ENCODE data around the gene ILF3. TPM values are rescaled to one million over a fixed set of nuclear protein-coding genes. Genes with fewer than 3 reads are reported as not detected.

Gene ILF3
- total and polyA plus RNA-seq, 10 of the 15 experiments (the other 5 are each of a cell fraction or from before 2014, with no cell fraction given) = 28.1 to 383 (median 176) TPM

GRCh38 chr19:10648360-10648759 lies 5.8 kb upstream of the ILF3 start:
- peaks cover 10% of the 10 kb centered on the region for H3K79me2 ChIP-seq (ENCODE audit: control insufficient read depth, insufficient read depth, low read length)
- POLR2A ChIA-PET = interaction anchor here (1.0 kb wide), 1 partner anchor 44 kb away, joined by 7 read pairs; no protein-coding TSS in a partner anchor
- BruUV-seq (replicated peaks) = no TSS peak

More at GRCh38 chr19:10648360-10648759, 5.8 kb upstream of the ILF3 start:
- H3K4me3 ChIP-seq = no peak overlapping the region
- H3K9ac ChIP-seq (ENCODE audit: control insufficient read depth, insufficient read depth, low read length) = no peak overlapping the region; the same call in 1 of the 2 replicates
- H3K4me1 ChIP-seq (ENCODE audit: control insufficient read depth, insufficient read depth, low read length) = no peaks in the 10 kb centered on the region
- in situ Hi-C loops (cut with MboI) = no loop called here
- 73% methylated on average over 4 of the region's 4 CpGs for WGBS (ENCODE audit: insufficient coverage, insufficient replicate concordance, low lambda C conversion rate, missing lambda C conversion rate)
- TF ChIP-seq PBX3 (IDR thresholded peaks at IDR 0.05; ENCODE audit: insufficient replicate concordance, low read depth, low read length) (peak; percentile 27), BCL11A (IDR thresholded peaks at IDR 0.05; ENCODE audit: low read depth, low read length) (no peak), PKNOX1 (IDR thresholded peaks at IDR 0.05) (peak; percentile 87)
- intact Hi-C loops (cut with micrococcal nuclease; ENCODE audit: unreplicated experiment) = no loop called here
- RAD21 ChIA-PET (ENCODE audit: unreplicated experiment) = interaction anchor here (0.6 to 12.9 kb wide), 5 partner anchors 10 to 322 kb away, joined by 3 to 250 read pairs (median 3); partner anchors contain the start of gene QTRT1
- no peak overlapping the region for H3K27ac ChIP-seq (ENCODE audit: control insufficient read depth, insufficient read depth)
- DNase-seq (ENCODE audit: low read depth, low spot score) = no peak
- no peaks in the 10 kb centered on the region; a peak in 1 of 4 replicates for H3K36me3 ChIP-seq (ENCODE audit: control insufficient read depth in 2 of 2, insufficient read depth in 2 of 2, low read length in 1 of 2)
- no peaks in the 10 kb centered on the region for H4K20me1 ChIP-seq (ENCODE audit: control insufficient read depth, insufficient read depth)
- FAIRE-seq = no peak
- H3K27me3 ChIP-seq (replicated peaks in 1 of 2; ENCODE audit: control insufficient read depth in 2 of 2, insufficient read depth in 2 of 2, low read length in 1 of 2) = no peaks in the 10 kb centered on the region
- no peak overlapping the region for H3K4me2 ChIP-seq (ENCODE audit: control insufficient read depth, insufficient read depth)
- SMC1A ChIA-PET (ENCODE audit: uncharacterized antibody, unreplicated experiment) = interaction anchor here (15.7 kb wide), 1 partner anchor 66 kb away, joined by 252 read pairs; no protein-coding TSS in a partner anchor
- H2AFZ ChIP-seq (ENCODE audit: control insufficient read depth, low read depth, low read length) = no peak overlapping the region
- no peaks in the 10 kb centered on the region for H3K9me3 ChIP-seq (replicated peaks; ENCODE audit: control insufficient read depth, insufficient read depth, low read length)
- CTCF ChIA-PET = interaction anchor here (1.2 to 12.8 kb wide), 4 partner anchors 33 to 66 kb away, joined by 3 to 397 read pairs (median 20); no protein-coding TSS in a partner anchor
- no peak for ATAC-seq
